ENCODE results near the gene SPACA9. TPM values are rescaled to one million over a fixed set of nuclear protein-coding genes. Genes with fewer than 3 reads are reported as not detected.
A peak's percentile ranks its signal among the peaks of the same experiment; 100 is the strongest.

The SPACA9 gene
- total RNA-seq (4.6 TPM), polyA plus RNA-seq (5.8 TPM)
- long read RNA-seq, donor 1, partial matches to known transcripts, result 0 of 1 reads
- long read RNA-seq, donor 1, other reads (novel, unspliced or antisense), result 0 of 1 reads
- long read RNA-seq, donor 2, result 0 reads
- long read RNA-seq, donor 3, partial matches to known transcripts, result 0 of 4 reads
- long read RNA-seq, donor 3, other reads (novel, unspliced or antisense), result 0 of 4 reads
- long read RNA-seq, donor 4, partial matches to known transcripts, result 0 of 1 reads
- long read RNA-seq, donor 4, other reads (novel, unspliced or antisense), result 0 of 1 reads
- long read RNA-seq, donor 5, partial matches to known transcripts, result 0 of 5 reads
- long read RNA-seq, donor 5, other reads (novel, unspliced or antisense), result 0 of 5 reads
- long read RNA-seq, donor 6, partial matches to known transcripts, result 0 of 2 reads
- long read RNA-seq, donor 6, other reads (novel, unspliced or antisense), result 0 of 2 reads
- long read RNA-seq, donor 7, result 0 reads
- long read RNA-seq, donor 8, partial matches to known transcripts, result 0 of 2 reads
- long read RNA-seq, donor 8, other reads (novel, unspliced or antisense), result 0 of 2 reads
- long read RNA-seq, donor 9, partial matches to known transcripts, result 0 of 2 reads
- long read RNA-seq, donor 9, other reads (novel, unspliced or antisense), result 0 of 2 reads
- long read RNA-seq, donor 10, partial matches to known transcripts, result 0 of 1 reads
- long read RNA-seq, donor 10, other reads (novel, unspliced or antisense), result 0 of 1 reads

DNA sequence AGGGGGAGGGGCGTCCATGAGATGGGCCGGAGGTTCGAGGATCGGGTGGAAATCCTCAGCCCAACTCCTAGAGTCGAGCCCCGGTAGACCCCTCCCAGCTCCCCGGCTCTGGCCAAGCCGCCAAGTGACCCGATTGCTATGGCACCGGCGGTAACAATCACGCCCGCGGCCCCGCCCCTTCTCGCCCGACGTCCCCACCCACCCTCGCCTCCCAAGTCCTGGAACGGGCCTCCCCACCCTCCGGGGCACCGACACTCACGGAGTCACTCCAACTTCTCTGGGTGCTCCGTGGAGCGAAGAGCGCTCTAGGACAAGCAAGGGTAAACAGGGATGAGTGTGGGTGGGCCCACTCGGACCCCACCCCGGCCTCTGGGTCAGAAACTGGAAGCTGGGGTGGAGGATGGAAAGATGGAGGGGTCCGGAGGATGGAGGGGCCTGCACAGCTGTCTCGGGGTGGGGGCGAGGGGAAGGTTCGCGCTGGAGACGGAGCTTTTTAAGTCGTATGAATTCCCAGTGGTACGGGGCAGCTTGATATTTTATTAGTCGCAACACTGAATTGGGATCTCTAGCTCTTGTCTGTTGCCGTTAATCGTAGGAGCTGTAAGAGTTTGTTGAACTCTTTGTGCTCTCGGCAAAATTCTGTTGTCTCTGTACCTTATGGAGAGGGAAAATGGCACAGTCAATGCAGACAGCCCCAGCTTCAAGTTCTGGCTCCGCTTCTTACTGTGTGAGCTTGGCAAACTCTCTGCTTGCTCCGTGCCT is at the start of gene SPACA9:
TSS of gene SPACA9 (plus strand) at position 204 of the 762 bp plus-strand sequence. CDS start 5,050 bp downstream, outside the sequence.
- peaks cover 23 to 39% of the 10 kb centered on the region in 2 donors for H3K4me1 ChIP-seq (ENCODE audit: control insufficient read depth in 2 of 2, insufficient read depth in 2 of 2, low read length in 2 of 2)
- WGBS, result 29% methylated on average over 42 of the region's 42 CpGs
- H3K4me3 ChIP-seq (ENCODE audit: low read length in 2 of 2), result peak within 1 kb of the TSS; percentile 98
- H3K27ac ChIP-seq (ENCODE audit: low read depth in 1 of 2, low read length in 1 of 2), result peak within 1 kb of the TSS; percentile 87 to 88
- peak in 1 of 9 donors; percentile 29 for DNase-seq (ENCODE audit: low read depth in 6 of 9, low spot score in 9 of 9)
- peaks cover 0 to 2% of the 10 kb centered on the region in 2 donors for H3K9me3 ChIP-seq (ENCODE audit: control insufficient read depth in 2 of 2, insufficient read depth in 1 of 2, low read length in 1 of 2)
- H3K27me3 ChIP-seq (ENCODE audit: control insufficient read depth in 2 of 2, insufficient read depth in 1 of 2, low read length in 1 of 2), result peaks cover 0 to 5% of the 10 kb centered on the region in 2 donors
- H3K36me3 ChIP-seq (ENCODE audit: control insufficient read depth in 2 of 2, insufficient read depth in 2 of 2, low read length in 1 of 2), result peaks cover 0 to under 1% of the 10 kb centered on the region in 2 donors

DNA sequence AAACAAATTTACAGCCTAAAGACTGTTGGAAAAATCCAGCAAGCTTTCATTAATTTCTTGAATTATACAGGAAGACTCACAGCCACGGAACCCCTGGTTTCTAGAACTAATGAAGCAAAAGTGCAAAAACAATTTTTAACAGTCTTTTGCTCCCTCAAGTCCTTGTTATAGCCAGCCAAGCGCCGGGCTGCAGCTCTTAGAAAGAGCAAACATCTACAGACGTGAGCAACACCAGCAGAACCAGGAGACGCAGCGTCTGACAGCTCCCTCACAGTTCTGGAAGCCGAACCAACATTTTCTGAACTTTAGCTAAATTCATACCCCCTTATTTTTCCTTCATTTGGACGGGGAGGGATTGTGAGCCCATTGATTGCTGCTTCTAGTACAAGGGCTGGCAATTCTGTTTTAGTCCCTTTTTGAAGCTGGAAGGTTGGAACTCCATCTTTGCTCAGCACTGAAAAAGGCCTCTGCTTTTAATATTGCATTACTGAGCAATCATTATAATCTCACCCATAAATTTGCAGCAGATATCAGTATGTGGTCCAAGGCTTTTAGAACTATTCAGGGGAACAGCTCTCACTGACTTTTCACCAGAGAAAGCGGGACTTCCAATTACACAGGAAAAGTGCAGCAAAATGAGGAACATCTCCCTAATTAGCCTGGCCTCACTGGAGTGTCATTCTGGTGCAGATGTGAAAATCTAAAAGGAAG is 46.4 kb upstream of the SPACA9 start:
- Histone ChIP-seq H3K4me3 (ENCODE audit: low read length in 2 of 2) (no peak overlapping the region), H3K27ac (ENCODE audit: low read depth in 1 of 2, low read length in 1 of 2) (no peak overlapping the region), H3K36me3 (ENCODE audit: control insufficient read depth in 2 of 2, insufficient read depth in 2 of 2, low read length in 1 of 2) (no peaks in the 10 kb centered on the region), H3K4me1 (ENCODE audit: control insufficient read depth in 2 of 2, insufficient read depth in 2 of 2, low read length in 2 of 2) (peaks cover 35 to 47% of the 10 kb centered on the region in 2 donors), H3K27me3 (ENCODE audit: control insufficient read depth in 2 of 2, insufficient read depth in 1 of 2, low read length in 1 of 2) (no peaks in the 10 kb centered on the region), H3K9me3 (ENCODE audit: control insufficient read depth in 2 of 2, insufficient read depth in 1 of 2, low read length in 1 of 2) (peaks cover 0 to 4% of the 10 kb centered on the region in 2 donors)
- WGBS, result 95% methylated on average over 9 of the region's 9 CpGs
- no peak for DNase-seq (ENCODE audit: low read depth in 6 of 9, low spot score in 9 of 9)

GRCh38 chr9:132833550-132834121 is 45.1 kb upstream of the SPACA9 start:
- no peaks in the 10 kb centered on the region for H3K27me3 ChIP-seq (ENCODE audit: control insufficient read depth in 2 of 2, insufficient read depth in 1 of 2, low read length in 1 of 2)
- 65% methylated on average over 24 of the region's 24 CpGs for WGBS
- H3K9me3 ChIP-seq (ENCODE audit: control insufficient read depth in 2 of 2, insufficient read depth in 1 of 2, low read length in 1 of 2), result peaks cover 0 to 4% of the 10 kb centered on the region in 2 donors
- no peak overlapping the region for H3K4me3 ChIP-seq (ENCODE audit: low read length in 2 of 2)
- DNase-seq (ENCODE audit: low read depth in 6 of 9, low spot score in 9 of 9), result peak in 2 of 9 donors; percentile 51 to 74
- H3K27ac ChIP-seq (ENCODE audit: low read depth in 1 of 2, low read length in 1 of 2), result peak overlapping the region in 1 of 2 donors; percentile 65
- no peaks in the 10 kb centered on the region for H3K36me3 ChIP-seq (ENCODE audit: control insufficient read depth in 2 of 2, insufficient read depth in 2 of 2, low read length in 1 of 2)
- H3K4me1 ChIP-seq (ENCODE audit: control insufficient read depth in 2 of 2, insufficient read depth in 2 of 2, low read length in 2 of 2), result peaks cover 28 to 47% of the 10 kb centered on the region in 2 donors

DNA sequence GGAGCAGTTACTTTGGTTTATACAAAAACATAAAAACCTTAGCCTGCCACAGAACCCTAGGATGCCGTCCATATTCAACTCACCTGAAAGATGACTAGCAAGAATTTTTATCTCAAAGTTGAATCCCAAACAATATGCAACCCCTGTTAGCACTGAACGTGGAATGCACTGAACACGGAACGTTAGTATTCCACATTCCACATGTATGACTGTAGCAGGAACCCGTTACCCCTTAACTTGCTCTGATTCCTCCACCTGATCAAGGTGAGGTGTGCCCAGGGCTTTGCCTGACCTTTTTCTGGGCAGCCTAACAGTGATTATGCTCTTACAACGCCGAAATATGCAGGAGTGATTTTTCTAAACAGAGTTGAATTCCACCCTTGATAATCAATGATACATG is 44.4 kb upstream of the SPACA9 start:
- Histone ChIP-seq H3K27me3 (ENCODE audit: control insufficient read depth in 2 of 2, insufficient read depth in 1 of 2, low read length in 1 of 2) (no peaks in the 10 kb centered on the region), H3K9me3 (ENCODE audit: control insufficient read depth in 2 of 2, insufficient read depth in 1 of 2, low read length in 1 of 2) (peaks cover 0 to 4% of the 10 kb centered on the region in 2 donors), H3K4me1 (ENCODE audit: control insufficient read depth in 2 of 2, insufficient read depth in 2 of 2, low read length in 2 of 2) (peaks cover 28 to 51% of the 10 kb centered on the region in 2 donors), H3K4me3 (ENCODE audit: low read length in 2 of 2) (no peak overlapping the region), H3K27ac (ENCODE audit: low read depth in 1 of 2, low read length in 1 of 2) (no peak overlapping the region), H3K36me3 (ENCODE audit: control insufficient read depth in 2 of 2, insufficient read depth in 2 of 2, low read length in 1 of 2) (no peaks in the 10 kb centered on the region)
- 97% methylated on average over 7 of the region's 7 CpGs for WGBS
- no peak for DNase-seq (ENCODE audit: low read depth in 6 of 9, low spot score in 9 of 9)

DNA sequence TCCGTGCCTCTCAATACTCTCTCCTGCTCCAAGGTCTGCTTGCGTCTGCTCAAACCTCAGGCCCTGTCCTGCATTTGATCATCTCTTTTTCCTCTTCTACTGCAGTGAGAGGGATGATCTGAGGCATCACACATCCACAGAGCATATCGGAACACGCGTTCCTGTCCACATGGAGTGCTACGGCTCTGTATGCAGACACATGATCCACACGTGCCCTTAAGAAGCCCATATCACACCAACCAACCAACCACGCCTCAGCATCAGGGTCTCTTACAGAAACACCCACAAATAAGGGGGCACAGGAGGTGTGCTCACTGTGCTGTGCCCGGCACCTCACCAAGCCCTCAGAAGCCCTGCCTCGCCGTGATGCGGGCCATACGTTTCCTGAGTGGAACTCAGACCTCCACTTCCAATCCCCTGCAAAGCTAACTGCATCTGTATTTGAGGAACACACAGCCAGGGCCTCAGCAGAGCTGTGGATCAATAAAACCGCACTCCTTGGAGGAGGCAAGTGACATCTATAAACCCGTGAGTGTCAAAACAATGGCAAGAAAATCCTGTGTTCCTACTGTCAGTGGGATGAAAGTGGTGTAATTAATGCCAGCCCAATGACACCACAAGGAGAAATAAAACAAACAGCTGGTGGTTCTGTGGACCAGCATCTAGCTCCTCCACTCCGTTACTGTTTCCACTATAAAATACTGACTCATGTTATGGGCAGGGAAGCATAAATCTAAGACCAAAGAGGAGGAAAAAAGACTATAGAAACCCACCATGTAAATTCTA is 41.0 kb upstream of the SPACA9 start:
- Histone ChIP-seq H3K36me3 (ENCODE audit: control insufficient read depth in 2 of 2, insufficient read depth in 2 of 2, low read length in 1 of 2) (peaks cover 0 to 4% of the 10 kb centered on the region in 2 donors), H3K4me1 (ENCODE audit: control insufficient read depth in 2 of 2, insufficient read depth in 2 of 2, low read length in 2 of 2) (peaks cover 30 to 43% of the 10 kb centered on the region in 2 donors), H3K9me3 (ENCODE audit: control insufficient read depth in 2 of 2, insufficient read depth in 1 of 2, low read length in 1 of 2) (peaks cover 0 to 4% of the 10 kb centered on the region in 2 donors), H3K4me3 (ENCODE audit: low read length in 2 of 2) (no peak overlapping the region), H3K27me3 (ENCODE audit: control insufficient read depth in 2 of 2, insufficient read depth in 1 of 2, low read length in 1 of 2) (no peaks in the 10 kb centered on the region), H3K27ac (ENCODE audit: low read depth in 1 of 2, low read length in 1 of 2) (no peak overlapping the region)
- DNase-seq (ENCODE audit: low read depth in 6 of 9, low spot score in 9 of 9), result no peak
- 95% methylated on average over 16 of the region's 16 CpGs for WGBS

DNA sequence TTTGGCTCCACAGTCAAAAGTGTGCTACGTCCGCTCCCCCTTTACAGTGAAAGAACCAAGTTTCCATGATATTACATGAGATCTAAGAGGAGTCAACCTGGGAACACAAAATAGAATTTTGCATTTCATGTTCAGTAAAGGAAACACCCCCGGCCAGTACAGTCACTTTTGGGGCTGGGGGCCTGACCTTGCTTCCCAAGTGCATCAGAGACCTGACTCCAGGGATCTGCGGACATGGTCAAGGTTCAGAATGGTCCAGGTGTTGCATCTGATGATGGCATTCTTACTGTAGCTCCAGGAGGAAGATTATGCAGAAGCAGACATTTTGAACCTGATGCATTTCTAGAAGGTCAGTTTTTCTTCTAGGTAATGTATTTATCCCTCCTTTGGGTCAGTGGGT is 40.4 kb upstream of the SPACA9 start:
- peaks cover 0 to 4% of the 10 kb centered on the region in 2 donors for H3K9me3 ChIP-seq (ENCODE audit: control insufficient read depth in 2 of 2, insufficient read depth in 1 of 2, low read length in 1 of 2)
- H3K27me3 ChIP-seq (ENCODE audit: control insufficient read depth in 2 of 2, insufficient read depth in 1 of 2, low read length in 1 of 2), result no peaks in the 10 kb centered on the region
- peak overlapping the region in 1 of 2 donors; percentile 36 for H3K27ac ChIP-seq (ENCODE audit: low read depth in 1 of 2, low read length in 1 of 2)
- H3K36me3 ChIP-seq (ENCODE audit: control insufficient read depth in 2 of 2, insufficient read depth in 2 of 2, low read length in 1 of 2), result peaks cover 0 to 4% of the 10 kb centered on the region in 2 donors
- 97% methylated on average over 4 of the region's 4 CpGs for WGBS
- no peak overlapping the region for H3K4me3 ChIP-seq (ENCODE audit: low read length in 2 of 2)
- peaks cover 26 to 43% of the 10 kb centered on the region in 2 donors for H3K4me1 ChIP-seq (ENCODE audit: control insufficient read depth in 2 of 2, insufficient read depth in 2 of 2, low read length in 2 of 2)
- DNase-seq (ENCODE audit: low read depth in 6 of 9, low spot score in 9 of 9), result no peak

DNA sequence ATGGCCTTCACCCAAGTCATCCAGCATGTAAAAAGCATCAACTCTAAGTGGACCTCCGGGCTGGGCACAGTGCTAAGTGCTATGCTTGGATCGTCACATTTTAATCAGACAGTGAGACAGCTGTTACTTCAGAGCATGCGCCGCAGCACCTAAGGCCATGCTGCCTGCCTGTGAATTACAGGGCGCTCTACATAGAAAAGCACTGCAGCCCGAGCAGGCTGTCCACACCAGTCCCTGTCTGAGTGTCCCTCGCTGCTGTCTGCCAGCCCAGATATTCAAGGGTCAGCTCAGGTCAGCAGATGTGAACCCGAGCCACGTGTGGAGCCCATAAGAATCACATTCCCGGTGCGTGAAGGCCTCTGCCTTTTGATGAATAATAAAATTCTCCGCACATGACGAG is 37.7 kb upstream of the SPACA9 start:
- no peak for DNase-seq (ENCODE audit: low read depth in 6 of 9, low spot score in 9 of 9)
- no peak overlapping the region for H3K4me3 ChIP-seq (ENCODE audit: low read length in 2 of 2)
- H3K36me3 ChIP-seq (ENCODE audit: control insufficient read depth in 2 of 2, insufficient read depth in 2 of 2, low read length in 1 of 2), result peaks cover 0 to 4% of the 10 kb centered on the region in 2 donors
- 95% methylated on average over 13 of the region's 13 CpGs for WGBS
- no peaks in the 10 kb centered on the region for H3K27me3 ChIP-seq (ENCODE audit: control insufficient read depth in 2 of 2, insufficient read depth in 1 of 2, low read length in 1 of 2)
- H3K9me3 ChIP-seq (ENCODE audit: control insufficient read depth in 2 of 2, insufficient read depth in 1 of 2, low read length in 1 of 2), result no peaks in the 10 kb centered on the region
- no peak overlapping the region for H3K27ac ChIP-seq (ENCODE audit: low read depth in 1 of 2, low read length in 1 of 2)
- H3K4me1 ChIP-seq (ENCODE audit: control insufficient read depth in 2 of 2, insufficient read depth in 2 of 2, low read length in 2 of 2), result peaks cover 16 to 37% of the 10 kb centered on the region in 2 donors
